HepG2 (cell line): Measurements from ENCODE around the gene CPM. TPM values are rescaled to one million over a fixed set of nuclear protein-coding genes. Genes with fewer than 3 reads are reported as not detected.

ENCODE experiments used
- ATAC-seq: fragments of 200-7000 bp; cut with Tn5 transposase; 3 replicates; pipeline ENCODE4 v1.9.1; 2020; ENCODE audit warnings: mild to moderate bottlenecking, moderate library complexity
- BruUV-seq: library from RNA; stranded (reverse); fragments of 400-500 nt; replicated peaks from 2 replicates; lab custom pipeline; 2021; lab: Mats Ljungman, UMichigan
- CTCF ChIA-PET: fragments of 300-600 bp; formaldehyde crosslinking; extraction: SDS; loops from one replicate; lab custom pipeline; 2021; ENCODE audit warnings: low total read pairs, inconsistent platforms, low intra/inter-chr PET ratio; lab: Yijun Ruan, JAX
- POLR2A ChIA-PET: fragments of 350-600 bp; sonication (Branson Sonifier 250); formaldehyde crosslinking; loops from one replicate; lab custom pipeline; 2020; ENCODE audit warnings: antibody characterized with exemption, inconsistent platforms; lab: Yijun Ruan, JAX
- DNase-seq: peaks from one replicate; pipeline ENCODE4 v3.0.0-alpha.2; 2015; ENCODE audit warnings: low spot score
- FAIRE-seq: peaks from 3 replicates; lab custom pipeline; 2011; peaks lifted over from hg19 to GRCh38; lab: Jason Lieb, UNC
- H2AFZ ChIP-seq: one replicate; pipeline ENCODE4 v1.6.1; 2011; ENCODE audit warnings: low read length, inconsistent platforms
- H3K27ac ChIP-seq: fragments of 300-600 bp; 3 replicates; pipeline ENCODE4 v1.8.0; 2011; ENCODE audit warnings: mixed run types, mild to moderate bottlenecking, mixed read lengths, low read length, inconsistent platforms; ENCODE audit not compliant: insufficient read depth; ENCODE audit errors: extremely low read length
- H3K27me3 ChIP-seq, 2 experiments: fragments of 200-600 bp in 1 of 2; 2 replicates in 1 of 2; 3 replicates in 1 of 2; pipeline versions ENCODE4 v1.6.0 to v1.8.0; 2011; ENCODE audit warnings: low read length in 2 of 2, mild to moderate bottlenecking in 2 of 2, moderate library complexity in 2 of 2, inconsistent platforms in 1 of 2; ENCODE audit not compliant: insufficient read depth in 2 of 2, control insufficient read depth in 1 of 2
- H3K36me3 ChIP-seq, 2 experiments: fragments of 200-600 bp in 1 of 2; replicated peaks in 1 of 2; 2 replicates in 1 of 2; 3 replicates in 1 of 2; pipeline versions ENCODE4 v1.5.1 to v1.8.0; 2011; ENCODE audit warnings: low read length in 2 of 2, inconsistent platforms in 1 of 2; ENCODE audit not compliant: insufficient read depth in 2 of 2, control insufficient read depth in 1 of 2
- H3K4me1 ChIP-seq: 2 replicates; pipeline ENCODE4 v1.5.1; 2012; ENCODE audit warnings: low read length, inconsistent platforms; ENCODE audit not compliant: insufficient read depth
- H3K4me2 ChIP-seq: 2 replicates; pipeline ENCODE4 v1.6.0; 2011; ENCODE audit warnings: low read depth, low read length, inconsistent platforms
- H3K4me3 ChIP-seq, 3 experiments: fragments of 200-600 bp in 1 of 3; sonication (generic), shearing (Covaris generic) in 1 of 3; replicated peaks in 1 of 3; 2 replicates each; pipeline ENCODE4 v1.5.1; 2011 to 2016; ENCODE audit warnings: low read length in 3 of 3, inconsistent platforms in 2 of 3, low read depth in 2 of 3, mild to moderate bottlenecking in 2 of 3, control low read depth in 1 of 3, mixed read lengths in 1 of 3; ENCODE audit not compliant: insufficient read depth in 1 of 3
- H3K79me2 ChIP-seq: one replicate; pipeline ENCODE4 v1.6.1; 2011; ENCODE audit warnings: low read length, inconsistent platforms; ENCODE audit not compliant: insufficient read depth
- H3K9ac ChIP-seq: 2 replicates; pipeline ENCODE4 v1.6.0; 2011; ENCODE audit warnings: mild to moderate bottlenecking, low read depth, low read length, inconsistent platforms; ENCODE audit not compliant: insufficient read depth
- H3K9me3 ChIP-seq: 2 replicates; pipeline ENCODE4 v1.5.1; 2012; ENCODE audit warnings: mild to moderate bottlenecking, low read length
- H4K20me1 ChIP-seq: 2 replicates; pipeline ENCODE4 v1.6.0; 2011; ENCODE audit warnings: inconsistent platforms, mild to moderate bottlenecking, low read length, moderate library complexity; ENCODE audit not compliant: insufficient read depth
- BHLHE40 ChIP-seq: IDR thresholded peaks from 2 replicates; pipeline ENCODE4 v1.6.1; 2011; ENCODE audit warnings: low read length, improper control_type of control experiment
- CBX2 ChIP-seq, 2 experiments: fragments of 200-600 bp in 1 of 2; sonication (generic); formaldehyde crosslinking in 1 of 2; IDR thresholded peaks; 2 replicates each; pipeline versions ENCODE4 v1.7.0 to v1.8.1; 2018 to 2022; ENCODE audit warnings: low read depth in 2 of 2, low read length in 1 of 2, mild to moderate bottlenecking in 1 of 2, missing genetic modification reagents in 1 of 2
- JARID2 ChIP-seq: sonication (generic); formaldehyde crosslinking; IDR thresholded peaks from 2 replicates; pipeline ENCODE4 v1.8.1; 2023; ENCODE audit warnings: missing genetic modification reagents, inconsistent platforms; ENCODE audit not compliant: insufficient replicate concordance
- ZBTB20 ChIP-seq: sonication (generic); formaldehyde crosslinking; IDR thresholded peaks from 2 replicates; pipeline ENCODE4 v1.8.1; 2023; ENCODE audit warnings: missing genetic modification reagents, low read depth, mild to moderate bottlenecking, borderline replicate concordance
- ZNF232 ChIP-seq: sonication (generic); formaldehyde crosslinking; IDR thresholded peaks from 2 replicates; pipeline ENCODE4 v1.4.0; 2020; ENCODE audit warnings: missing genetic modification reagents, borderline replicate concordance
- ZNF414 ChIP-seq: sonication (generic); formaldehyde crosslinking; IDR thresholded peaks from 2 replicates; pipeline ENCODE4 v1.5.0; 2020; ENCODE audit warnings: missing genetic modification reagents
- ZNF496 ChIP-seq: sonication (generic); formaldehyde crosslinking; IDR thresholded peaks from 2 replicates; pipeline ENCODE4 v1.8.1; 2023; ENCODE audit warnings: mild to moderate bottlenecking, moderate library complexity, missing genetic modification reagents; ENCODE audit not compliant: insufficient replicate concordance
- ZNF558 ChIP-seq: sonication (generic); formaldehyde crosslinking; IDR thresholded peaks from 2 replicates; pipeline ENCODE4 v1.9.0; 2022; ENCODE audit warnings: mild to moderate bottlenecking, missing genetic modification reagents, borderline replicate concordance
- ZNF567 ChIP-seq: sonication (generic); formaldehyde crosslinking; IDR thresholded peaks from 2 replicates; pipeline ENCODE4 v1.8.1; 2023; ENCODE audit warnings: mild to moderate bottlenecking, missing genetic modification reagents, borderline replicate concordance
- ZNF569 ChIP-seq: sonication (generic); formaldehyde crosslinking; IDR thresholded peaks from 2 replicates; pipeline ENCODE4 v1.5.0; 2020; ENCODE audit warnings: mild to moderate bottlenecking, missing genetic modification reagents, moderate library complexity, borderline replicate concordance
- WGBS: methylation state at CpG from one replicate; pipeline ENCODE4 v1.1.6; 2017; ENCODE audit warnings: low lambda C conversion rate; 5-methylcytosine and 5-hydroxymethylcytosine counted together
- in situ Hi-C: cut with HindIII; loops from 2 replicates; pipeline ENCODE4 v1.10.0; 2017; ENCODE audit warnings: low pct_unique_long_range_greater_than_20kb; ENCODE audit not compliant: extremely low pct_ligation_motif_present
- intact Hi-C: fragments of 100-400 bp; cut with micrococcal nuclease; formaldehyde crosslinking; loops from one replicate; pipeline ENCODE4 v1.10.0; 2022; ENCODE audit not compliant: unreplicated experiment
- polyA plus RNA-seq, 8 experiments: library from polyadenylated mRNA; depleted of rRNA in 3 of 8; stranded (reverse) in 7 of 8; unstranded in 1 of 8; fragments of >200 nt; fragmentation: Illumina TruSeq in 4 of 8; extraction: Trizol in 4 of 8; gene quantifications; 2 replicates each; pipeline versions ENCODE4 v1.2.1 to v1.2.3, GENCODE V29; 2011 to 2016; ENCODE audit warnings: low read depth in 4 of 8, missing spikeins in 1 of 8, mixed read lengths in 1 of 8; ENCODE audit not compliant: insufficient read depth in 1 of 8
- total RNA-seq, 5 experiments: library from RNA; depleted of rRNA; stranded (reverse); fragments of >200 nt; fragmentation: Illumina TruSeq; extraction: Trizol; gene quantifications; 2 replicates each; pipeline ENCODE4 v1.2.3, GENCODE V29; 2016; ENCODE audit warnings: low read depth in 1 of 5

CPM gene
- total and polyA plus RNA-seq, 2 of the 13 experiments (the other 11 are each of a cell fraction or from before 2014, with no cell fraction given), result not detected

DNA sequence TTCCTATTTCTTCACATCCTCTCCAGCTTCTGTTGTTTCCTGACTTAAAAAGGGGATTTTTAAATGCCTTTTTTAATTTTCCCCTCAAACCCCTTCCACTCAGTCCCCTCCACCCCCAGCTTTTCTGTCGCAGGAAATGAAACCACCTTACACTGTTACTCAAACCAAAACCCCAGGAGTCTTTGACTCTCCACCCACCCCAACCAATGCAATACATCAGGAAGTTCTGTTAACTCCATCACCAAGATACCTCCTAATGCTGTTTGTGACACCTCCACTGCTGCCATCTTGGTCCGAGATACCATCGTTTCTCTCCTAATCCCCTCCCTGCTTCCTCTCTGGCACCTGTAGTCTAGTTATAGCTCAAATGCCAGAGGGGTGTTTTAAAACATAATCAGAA is 25.4 kb upstream of the CPM start:
- in situ Hi-C loops, result no loop called here
- Histone ChIP-seq H4K20me1 (no peaks in the 10 kb centered on the region), H2AFZ (no peak overlapping the region), H3K79me2 (no peaks in the 10 kb centered on the region), H3K4me3 (no peak overlapping the region), H3K4me2 (no peak overlapping the region), H3K36me3 (no peaks in the 10 kb centered on the region), H3K9ac (no peak overlapping the region), H3K9me3 (no peaks in the 10 kb centered on the region), H3K27ac (no peak overlapping the region), H3K27me3 (no peaks in the 10 kb centered on the region; a peak in 2 of 5 replicates), H3K4me1 (no peaks in the 10 kb centered on the region)
- no peak for FAIRE-seq
- BruUV-seq, result no TSS peak
- intact Hi-C loops, result no loop called here
- no peak for ATAC-seq
- DNase-seq, result no peak
- 9% methylated on average over 3 of the region's 3 CpGs for WGBS
- ChIA-PET POLR2A (no interaction called here), CTCF (no interaction called here)
- no peak for TF ChIP-seq ZNF232 (CRISPR knock-in tag)
- no peak for TF ChIP-seq ZNF414 (CRISPR knock-in tag)
- no peak for TF ChIP-seq ZNF496 (CRISPR knock-in tag)
- TF ChIP-seq ZNF569, result no peak
- TF ChIP-seq JARID2, result no peak
- no peak for TF ChIP-seq ZNF558
- no peak for TF ChIP-seq BHLHE40
- no peak for TF ChIP-seq ZBTB20 (CRISPR knock-in tag)
- TF ChIP-seq CBX2 (IDR thresholded peaks at IDR 0.05; ENCODE audit: low read depth, low read length), result no peak
- TF ChIP-seq CBX2 (CRISPR knock-in tag; IDR thresholded peaks at IDR 0.05; ENCODE audit: low read depth), result no peak
- no peak for TF ChIP-seq ZNF567 (CRISPR knock-in tag)
- TF ChIP-seq, all 625 proteins: peak for 0
